ENCODE data around the gene ZNF793. TPM values are rescaled to one million over a fixed set of nuclear protein-coding genes. Genes with fewer than 3 reads are reported as not detected.

ZNF793 gene
- total and polyA plus RNA-seq, 5 donors from 2014 or later, result 0.07 to 4.5 (median 2.2) TPM

GRCh38 chr19:37572203-37572602 lies 65.5 kb downstream of the ZNF793 start:
- Mint-ChIP-seq H3K4me3 (no peak overlapping the region), H3K27me3 (no peaks in the 10 kb centered on the region), H3K36me3 (peaks cover 67% of the 10 kb centered on the region), H3K27ac (no peak overlapping the region), H3K9me3 (peaks cover 9 to 68% (median 35%) of the 10 kb centered on the region in 7 donors), H3K4me1 (peaks cover 0 to 5% (median 0%) of the 10 kb centered on the region in 4 donors)
- Histone ChIP-seq H3K4me3 (ENCODE audit: low read depth, low read length) (no peak overlapping the region), H3K9me3 (ENCODE audit: control insufficient read depth in 2 of 2, low read length in 2 of 2) (peaks cover 0 to 38% of the 10 kb centered on the region in 2 experiments), H3K36me3 (ENCODE audit: control insufficient read depth, insufficient read depth, low read length) (peaks cover 27% of the 10 kb centered on the region), H3K27ac (ENCODE audit: insufficient read depth, low read length, poor library complexity, severe bottlenecking) (no peak overlapping the region), H3K27me3 (ENCODE audit: control insufficient read depth, insufficient read depth, low read length) (no peaks in the 10 kb centered on the region), H3K4me1 (ENCODE audit: control insufficient read depth, insufficient read depth, low read length, poor library complexity, severe bottlenecking) (no peaks in the 10 kb centered on the region)
- ATAC-seq (ENCODE audit: low read depth in 2 of 2) (no peak), DNase-seq (no peak)

- Mint-ChIP-seq H3K36me3 (peaks cover 38% of the 10 kb centered on the region), H3K27me3 (no peaks in the 10 kb centered on the region), H3K27ac (no peak overlapping the region), H3K9me3 (peaks cover 5 to 59% (median 32%) of the 10 kb centered on the region in 7 donors), H3K4me1 (peaks cover 0 to 6% (median 1%) of the 10 kb centered on the region in 4 donors), H3K4me3 (no peak overlapping the region)
- ATAC-seq (ENCODE audit: low read depth in 2 of 2) (no peak), DNase-seq (no peak)
- H3K4me3 ChIP-seq (ENCODE audit: low read depth, low read length), result no peak overlapping the region
- H3K27me3 ChIP-seq (ENCODE audit: control insufficient read depth, insufficient read depth, low read length), result no peaks in the 10 kb centered on the region
- H3K36me3 ChIP-seq (ENCODE audit: control insufficient read depth, insufficient read depth, low read length), result peaks cover 75% of the 10 kb centered on the region
- peaks cover 34 to 80% of the 10 kb centered on the region in 2 experiments for H3K9me3 ChIP-seq (ENCODE audit: control insufficient read depth in 2 of 2, low read length in 2 of 2)
- no peaks in the 10 kb centered on the region for H3K4me1 ChIP-seq (ENCODE audit: control insufficient read depth, insufficient read depth, low read length, poor library complexity, severe bottlenecking)
- no peak overlapping the region for H3K27ac ChIP-seq (ENCODE audit: insufficient read depth, low read length, poor library complexity, severe bottlenecking)
Observed at GRCh38 chr19:37583340-37583739, 76.6 kb downstream of the ZNF793 start.

Other genes with a start within 250 kb of the ZNF793 start
- 12.5 TPM for gene ZNF527, start 135.8 kb upstream of the ZNF793 start, total RNA-seq
- gene ZNF527, start 135.8 kb upstream of the ZNF793 start, polyA plus RNA-seq, result 10 to 100 TPM in 1 of 4 donors, 1 to 10 TPM in 3; 6.1 to 10.8 (median 8.9) TPM
- 8.5 TPM for gene ZNF569, start 39.5 kb upstream of the ZNF793 start, total RNA-seq
- gene ZNF569, start 39.5 kb upstream of the ZNF793 start, polyA plus RNA-seq, result 1 to 10 TPM; 4.2 to 6.3 (median 4.5) TPM
- 10.6 TPM for gene ZNF570, start 37.6 kb upstream of the ZNF793 start, total RNA-seq
- 1 to 10 TPM; 2.3 to 4.4 (median 4.0) TPM for gene ZNF570, start 37.6 kb upstream of the ZNF793 start, polyA plus RNA-seq
- gene ZNF571, start 87.9 kb downstream of the ZNF793 start, total RNA-seq, result 16.8 TPM
- gene ZNF571, start 87.9 kb downstream of the ZNF793 start, polyA plus RNA-seq, result 1 to 10 TPM; 4.4 to 5.8 (median 5.3) TPM
- 8.1 TPM for gene ZNF540, start 87.9 kb downstream of the ZNF793 start, total RNA-seq
- 1 to 10 TPM; 5.0 to 8.9 (median 6.1) TPM for gene ZNF540, start 87.9 kb downstream of the ZNF793 start, polyA plus RNA-seq
- 10.7 TPM for gene ZFP30, start 148.5 kb downstream of the ZNF793 start, total RNA-seq
- 1 to 10 TPM; 1.5 to 2.6 (median 2.3) TPM for gene ZFP30, start 148.5 kb downstream of the ZNF793 start, polyA plus RNA-seq
- 5.5 TPM for gene ZNF607, start 212.8 kb downstream of the ZNF793 start, total RNA-seq
- gene ZNF607, start 212.8 kb downstream of the ZNF793 start, polyA plus RNA-seq, result 1 to 10 TPM; 2.2 to 7.7 (median 4.3) TPM

All from CD4-positive, CD25-positive, alpha-beta regulatory T cell (primary cell).